ENCODE results near the gene POU2F2. TPM values are rescaled to one million over a fixed set of nuclear protein-coding genes. Genes with fewer than 3 reads are reported as not detected.

Gene POU2F2
- total RNA-seq, 1 donor from 2014 or later: 1.8 TPM

GRCh38 chr19:42071247-42071646, 61.0 kb downstream of the POU2F2 start:
- intact Hi-C loops (cut with micrococcal nuclease): no loop called here
- no peak for ATAC-seq
- DNase-seq: no peak

- intact Hi-C loops (cut with micrococcal nuclease): no loop called here
- peak; percentile 46 for ATAC-seq
- DNase-seq: no peak
These were observed 62.5 kb downstream of the POU2F2 start, which contains the start of gene GRIK5 for GRCh38 chr19:42069619-42070351. Gene GRIK5 (minus strand): TSS chr19:42070206. CDS start chr19:42065770, 4,436 bp downstream.

GRCh38 chr19:42068756-42069571, 63.3 kb downstream of the POU2F2 start:
- DNase-seq (no peak), ATAC-seq (no peak)
- intact Hi-C loops (cut with micrococcal nuclease): no loop called here

GRCh38 chr19:42068361-42068755, 63.9 kb downstream of the POU2F2 start:
- intact Hi-C loops (cut with micrococcal nuclease): no loop called here
- no peak for ATAC-seq
- no peak for DNase-seq

GRCh38 chr19:42067315-42067888, 64.8 kb downstream of the POU2F2 start:
- intact Hi-C loops (cut with micrococcal nuclease): no loop called here

GRCh38 chr19:42066075-42066754, 66.0 kb downstream of the POU2F2 start:
- ATAC-seq: no peak
- DNase-seq: no peak
- intact Hi-C loops (cut with micrococcal nuclease): no loop called here

More at GRCh38 chr19:42067315-42067888, 64.8 kb downstream of the POU2F2 start:
- ATAC-seq: no peak
- DNase-seq: no peak

- intact Hi-C loops (cut with micrococcal nuclease): no loop called here
- ATAC-seq (no peak), DNase-seq (no peak)
These were observed 66.7 kb downstream of the POU2F2 start for GRCh38 chr19:42065511-42065910.

GRCh38 chr19:42065051-42065450, 67.2 kb downstream of the POU2F2 start:
- no peak for ATAC-seq
- intact Hi-C loops (cut with micrococcal nuclease): no loop called here
- no peak for DNase-seq

GRCh38 chr19:42064432-42064831, 67.8 kb downstream of the POU2F2 start:
- ATAC-seq (no peak), DNase-seq (no peak)
- intact Hi-C loops (cut with micrococcal nuclease): no loop called here

GRCh38 chr19:42062381-42062780, 69.9 kb downstream of the POU2F2 start:
- no peak for ATAC-seq
- intact Hi-C loops (cut with micrococcal nuclease): no loop called here
- no peak for DNase-seq

- intact Hi-C loops (cut with micrococcal nuclease): no loop called here
- ATAC-seq (no peak), DNase-seq (no peak)
These were observed 72.1 kb downstream of the POU2F2 start for GRCh38 chr19:42060117-42060516.

GRCh38 chr19:42059196-42059595, 73.0 kb downstream of the POU2F2 start:
- ATAC-seq (no peak), DNase-seq (no peak)
- intact Hi-C loops (cut with micrococcal nuclease): no loop called here

GRCh38 chr19:42057846-42058245, 74.4 kb downstream of the POU2F2 start:
- intact Hi-C loops (cut with micrococcal nuclease): no loop called here
- ATAC-seq (no peak), DNase-seq (no peak)

- DNase-seq (no peak), ATAC-seq (no peak)
- intact Hi-C loops (cut with micrococcal nuclease): no loop called here
These were observed 78.0 kb downstream of the POU2F2 start for GRCh38 chr19:42054205-42054604.

- DNase-seq (no peak), ATAC-seq (no peak)
- intact Hi-C loops (cut with micrococcal nuclease): no loop called here
These were observed 79.0 kb downstream of the POU2F2 start for GRCh38 chr19:42053037-42053935.

GRCh38 chr19:42052241-42052863, 79.9 kb downstream of the POU2F2 start:
- DNase-seq (peak; percentile 50), ATAC-seq (peak; percentile 64)
- intact Hi-C loops (cut with micrococcal nuclease): no loop called here

- intact Hi-C loops (cut with micrococcal nuclease): no loop called here
- DNase-seq (no peak), ATAC-seq (no peak)
These were observed 80.8 kb downstream of the POU2F2 start for GRCh38 chr19:42051166-42052115.

Measured in left ventricle myocardium superior (tissue), 1 donor.